IMR-90 (cell line): ENCODE results near the gene SAMD1. TPM values are rescaled to one million over a fixed set of nuclear protein-coding genes. Genes with fewer than 3 reads are reported as not detected.

Source experiments
- ATAC-seq: fragments of 200-7000 bp; cut with Tn5 transposase; 2 replicates; pipeline ENCODE4 v1.9.1; 2020; ENCODE audit warnings: low read depth, mild to moderate bottlenecking, moderate library complexity
- BruUV-seq: library from RNA; stranded (reverse); fragments of 400-500 nt; replicated peaks from 2 replicates; lab custom pipeline; 2021; lab: Mats Ljungman, UMichigan
- CTCF ChIA-PET: fragments of 300-600 bp; formaldehyde crosslinking; extraction: SDS; loops from one replicate; lab custom pipeline; 2021; ENCODE audit warnings: antibody characterized with exemption; lab: Yijun Ruan, JAX
- POLR2A ChIA-PET: fragments of 300-600 bp; sonication (Branson Sonifier 250); formaldehyde crosslinking; loops from one replicate; lab custom pipeline; 2022; ENCODE audit warnings: antibody characterized with exemption; ENCODE audit not compliant: unreplicated experiment; lab: Charles Lee
- DNase-seq: peaks from one replicate; pipeline ENCODE4 v3.0.0; 2013
- H2AFZ ChIP-seq: replicated peaks from 2 replicates; pipeline ENCODE3; 2013; ENCODE audit warnings: low read length, mild to moderate bottlenecking; ENCODE audit not compliant: poor library complexity
- H2AK5ac ChIP-seq: 2 replicates; pipeline ENCODE4 v1.6.1; 2013; ENCODE audit warnings: low read depth, low read length, inconsistent platforms
- H2AK9ac ChIP-seq: replicated peaks from 2 replicates; pipeline ENCODE3; 2013; ENCODE audit warnings: mild to moderate bottlenecking, low read depth, low read length, moderate library complexity; ENCODE audit not compliant: poor library complexity
- H2BK120ac ChIP-seq: 2 replicates; pipeline ENCODE4 v1.6.1; 2013; ENCODE audit warnings: low read depth, low read length, inconsistent platforms
- H2BK15ac ChIP-seq: 3 replicates; pipeline ENCODE4 v1.6.1; 2013; ENCODE audit warnings: low read depth, low read length, inconsistent platforms
- H2BK20ac ChIP-seq: 2 replicates; pipeline ENCODE4 v1.6.1; 2013; ENCODE audit warnings: low read depth, mild to moderate bottlenecking, inconsistent platforms, low read length, moderate library complexity
- H2BK5ac ChIP-seq: 2 replicates; pipeline ENCODE4 v1.6.1; 2013; ENCODE audit warnings: mild to moderate bottlenecking, low read depth, low read length, inconsistent platforms; ENCODE audit not compliant: poor library complexity, severe bottlenecking
- H3K14ac ChIP-seq: replicated peaks from 2 replicates; pipeline ENCODE4 v1.6.1; 2013; ENCODE audit warnings: low read depth, low read length, inconsistent platforms
- H3K18ac ChIP-seq: 2 replicates; pipeline ENCODE4 v1.6.1; 2013; ENCODE audit warnings: low read depth, low read length, control low read depth
- H3K23ac ChIP-seq: 2 replicates; pipeline ENCODE4 v1.6.1; 2013; ENCODE audit warnings: low read depth, low read length, inconsistent platforms
- H3K27ac ChIP-seq: 2 replicates; pipeline ENCODE4 v1.5.1; 2013; ENCODE audit warnings: mild to moderate bottlenecking, control low read depth, low read length; ENCODE audit not compliant: insufficient read depth
- H3K27me3 ChIP-seq: 2 replicates; pipeline ENCODE4 v1.6.1; 2013; ENCODE audit warnings: low read length; ENCODE audit not compliant: control insufficient read depth, insufficient read depth
- H3K36me3 ChIP-seq: 2 replicates; pipeline ENCODE4 v1.6.1; 2013; ENCODE audit warnings: low read length, mixed read lengths; ENCODE audit not compliant: control insufficient read depth, insufficient read depth
- H3K4ac ChIP-seq: 2 replicates; pipeline ENCODE4 v1.6.1; 2013; ENCODE audit warnings: low read depth, low read length, inconsistent platforms
- H3K4me1 ChIP-seq: 2 replicates; pipeline ENCODE4 v1.6.1; 2013; ENCODE audit warnings: low read length, mixed read lengths; ENCODE audit not compliant: control insufficient read depth, insufficient read depth
- H3K4me2 ChIP-seq: 2 replicates; pipeline ENCODE4 v1.6.1; 2013; ENCODE audit warnings: low read depth, mild to moderate bottlenecking, control low read depth, low read length, moderate library complexity
- H3K4me3 ChIP-seq: 2 replicates; pipeline ENCODE4 v1.5.1; 2013; ENCODE audit warnings: low read depth, mild to moderate bottlenecking, control low read depth, low read length, moderate library complexity; ENCODE audit not compliant: insufficient read depth
- H3K56ac ChIP-seq: 2 replicates; pipeline ENCODE4 v1.6.1; 2013; ENCODE audit warnings: low read length, inconsistent platforms; ENCODE audit not compliant: insufficient read depth; ENCODE audit errors: extremely low read depth
- H3K79me1 ChIP-seq, 2 experiments: 2 replicates each; pipeline ENCODE4 v1.6.1; 2013; ENCODE audit warnings: low read length in 2 of 2, inconsistent platforms in 1 of 2, low read depth in 1 of 2
- H3K9ac ChIP-seq: 2 replicates; pipeline ENCODE4 v1.6.1; 2013; ENCODE audit warnings: low read depth, low read length, control low read depth
- H3K9me1 ChIP-seq: 2 replicates; pipeline ENCODE4 v1.6.1; 2013; ENCODE audit warnings: low read length, inconsistent platforms; ENCODE audit not compliant: insufficient read depth
- H3K9me3 ChIP-seq: 2 replicates; pipeline ENCODE4 v1.6.1; 2013; ENCODE audit warnings: low read length; ENCODE audit not compliant: control insufficient read depth, insufficient read depth
- H4K20me1 ChIP-seq: 2 replicates; pipeline ENCODE4 v1.6.1; 2013; ENCODE audit warnings: low read length, inconsistent platforms; ENCODE audit not compliant: insufficient read depth
- H4K5ac ChIP-seq: 2 replicates; pipeline ENCODE4 v1.6.1; 2013; ENCODE audit warnings: mild to moderate bottlenecking, low read depth, low read length, control low read depth
- H4K8ac ChIP-seq, 2 experiments: 2 replicates each; pipeline ENCODE4 v1.6.1; 2013; ENCODE audit warnings: low read depth in 2 of 2, low read length in 2 of 2, control low read depth in 1 of 2, inconsistent platforms in 1 of 2
- H4K91ac ChIP-seq: 2 replicates; pipeline ENCODE4 v1.6.1; 2013; ENCODE audit warnings: low read depth, low read length, inconsistent platforms; ENCODE audit not compliant: insufficient read depth
- BHLHE40 ChIP-seq: fragments of 150-350 bp; IDR thresholded peaks from 2 replicates; pipeline ENCODE4 v1.6.1; 2016; ENCODE audit warnings: mild to moderate bottlenecking, low read depth, low read length
- ELK1 ChIP-seq: fragments of 150-350 bp; IDR thresholded peaks from 2 replicates; pipeline ENCODE4 v1.6.1; 2016; ENCODE audit warnings: low read depth, mild to moderate bottlenecking, low read length, moderate library complexity, borderline replicate concordance
- MAZ ChIP-seq: IDR thresholded peaks from 2 replicates; pipeline ENCODE4 v1.6.1; 2012; ENCODE audit warnings: low read depth, mild to moderate bottlenecking, low read length, improper control_type of control experiment, moderate library complexity, borderline replicate concordance
- MXI1 ChIP-seq: IDR thresholded peaks from 2 replicates; pipeline ENCODE4 v1.6.1; 2012; ENCODE audit warnings: low read depth, mild to moderate bottlenecking, low read length, moderate library complexity, borderline replicate concordance
- NFE2L2 ChIP-seq: fragments of 150-350 bp; IDR thresholded peaks from 2 replicates; pipeline ENCODE4 v1.6.1; 2016; ENCODE audit warnings: low read depth, mild to moderate bottlenecking, low read length
- RAD21 ChIP-seq: IDR thresholded peaks from 2 replicates; pipeline ENCODE4 v1.6.1; 2012; ENCODE audit warnings: low read length, improper control_type of control experiment
- RFX5 ChIP-seq: IDR thresholded peaks from 2 replicates; pipeline ENCODE4 v1.8.0; 2012; ENCODE audit warnings: low read depth, mild to moderate bottlenecking, low read length, moderate library complexity
- USF2 ChIP-seq: fragments of 150-350 bp; IDR thresholded peaks from 2 replicates; pipeline ENCODE4 v1.6.1; 2017; ENCODE audit warnings: mild to moderate bottlenecking, antibody characterized with exemption, low read length, low read depth
- WGBS, 2 experiments: methylation state at CpG; one replicate each; pipeline versions ENCODE4 v1.1.5 to v1.1.7; 2013; ENCODE audit warnings: missing lambda C conversion rate in 2 of 2; ENCODE audit not compliant: insufficient read length in 1 of 2; ENCODE audit errors: extremely low coverage in 2 of 2; 5-methylcytosine and 5-hydroxymethylcytosine counted together
- dilution Hi-C: fragments of 300-500 bp; cut with HindIII; formaldehyde crosslinking; loops from one replicate; pipeline ENCODE4 v1.14.3; 2018; ENCODE audit warnings: low sequenced_read_pairs; ENCODE audit not compliant: unreplicated experiment
- in situ Hi-C: fragments of 300-500 bp; cut with MboI; formaldehyde crosslinking; loops from 3 replicates; pipeline ENCODE4 v1.14.3; 2019; ENCODE audit warnings: low sequenced_read_pairs, inconsistent platforms, mixed read lengths
- intact Hi-C: fragments of 100-400 bp; cut with micrococcal nuclease; formaldehyde crosslinking; loops from 2 replicates; pipeline ENCODE4 v1.10.0; 2022
- polyA plus RNA-seq, 3 experiments: library from polyadenylated mRNA; depleted of rRNA; stranded (reverse); fragments of >200 nt; gene quantifications; 2 replicates each; pipeline ENCODE4 v1.2.3, GENCODE V29; 2012; ENCODE audit warnings: low replicate concordance in 1 of 3
- total RNA-seq: library from RNA; depleted of rRNA; stranded (reverse); fragments of >200 nt; gene quantifications from 2 replicates; pipeline ENCODE4 v1.2.3, GENCODE V29; 2012

The SAMD1 gene
- total and polyA plus RNA-seq, 2 of the 4 experiments (the other 2 are of a cell fraction): 6.5 to 14.1 TPM

DNA sequence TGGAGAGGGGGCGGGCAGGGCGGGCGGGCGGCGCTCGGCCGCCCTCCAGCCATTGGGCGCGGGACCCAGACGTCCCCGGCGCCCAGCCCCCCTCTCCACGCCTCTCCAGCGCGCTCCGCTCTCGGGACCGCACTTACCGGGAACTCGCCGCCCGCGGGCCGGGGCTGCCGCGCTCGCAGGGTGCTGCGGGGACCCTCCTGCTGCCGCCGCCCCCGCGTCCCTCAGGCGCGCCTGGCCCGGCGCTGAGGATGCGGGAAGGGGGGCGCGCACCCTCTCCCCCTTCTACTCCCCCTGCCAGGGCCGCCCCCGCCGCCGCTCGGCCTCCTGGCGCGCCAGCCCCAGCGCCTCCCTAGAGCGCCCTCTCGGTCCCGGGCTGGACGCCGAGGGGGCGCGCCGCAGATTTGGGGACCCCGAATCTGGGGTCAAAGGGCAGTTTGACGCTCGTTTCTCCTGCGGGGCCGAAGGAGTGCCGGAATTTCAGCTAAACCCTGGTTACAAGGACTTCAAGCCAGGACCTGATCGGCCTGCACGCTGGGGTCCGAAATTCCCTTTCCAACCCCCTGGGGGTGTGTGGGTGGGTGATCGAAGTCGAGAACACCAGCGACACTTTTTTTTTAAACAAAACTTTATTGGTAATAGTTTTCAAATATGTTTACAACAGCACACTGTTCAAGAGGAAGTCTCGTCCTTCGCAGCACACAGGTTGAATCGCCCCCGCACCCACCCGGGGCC is 696 bp upstream of the SAMD1 start (continued):
- TF ChIP-seq USF2: no peak

- Histone ChIP-seq H3K4me3 (peak overlapping the region; percentile 62), H3K18ac (no peak overlapping the region), H3K4me1 (no peaks in the 10 kb centered on the region), H3K36me3 (peaks cover 12% of the 10 kb centered on the region), H3K4me2 (peak overlapping the region; percentile 63), H2BK5ac (peak overlapping the region; percentile 65), H3K14ac (no peak overlapping the region), H2BK120ac (no peak overlapping the region), H3K4ac (no peak overlapping the region), H3K9me1 (no peaks in the 10 kb centered on the region), H3K9me3 (peaks cover 8% of the 10 kb centered on the region), H2AK5ac (no peak overlapping the region), H2AFZ (peak overlapping the region; percentile 87), H4K91ac (no peak overlapping the region), H4K5ac (no peak overlapping the region), H2BK15ac (no peak overlapping the region), H3K56ac (peak overlapping the region; percentile 16; the same call in 1 of the 2 replicates), H3K9ac (peak overlapping the region; percentile 70; the same call in 1 of the 2 replicates), H3K27ac (peak overlapping the region; percentile 61; the same call in 1 of the 2 replicates), H2BK20ac (no peak overlapping the region), H4K20me1 (peaks cover 7% of the 10 kb centered on the region), H2AK9ac (peak overlapping the region; percentile 75), H4K8ac (no peak overlapping the region), H3K79me1 (peaks cover 0 to 6% of the 10 kb centered on the region in 2 experiments; a peak in 2 of 4 replicates), H3K23ac (peak overlapping the region; percentile 80; the same call in 1 of the 2 replicates), H3K27me3 (no peaks in the 10 kb centered on the region)
- dilution Hi-C loops (no loop called here), intact Hi-C loops (loop anchor here (2.0 kb wide), 1 partner anchor 47 kb away; the partner anchor contains the start of gene ASF1B), in situ Hi-C loops (loop anchor here (25.0 kb wide), 1 partner anchor 328 kb away; the partner anchor contains the start of genes C19orf53 and MRI1)
- DNase-seq: peak; percentile 74
- POLR2A ChIA-PET: no interaction called here
- WGBS, 2 experiments: 0% methylated on average over 69 of the region's 142 CpGs; no CpG with 5 or more reads in 1 of the 2 experiments
- CTCF ChIA-PET: no interaction called here
- ATAC-seq: peak; percentile 27
- no TSS peak for BruUV-seq
- TF ChIP-seq RFX5: no peak
- TF ChIP-seq USF2: no peak
- no peak for TF ChIP-seq ELK1
- TF ChIP-seq MAZ: no peak
- TF ChIP-seq NFE2L2: no peak
- TF ChIP-seq MXI1: no peak
- no peak for TF ChIP-seq RAD21
- TF ChIP-seq BHLHE40: no peak
These were observed 666 bp downstream of the SAMD1 start for GRCh38 chr19:14089662-14090508.
